ENCODE data around the gene GLMP.
"Not testable (repeated sequence)": the region's sequence is repeated elsewhere in the genome, so short reads cannot be mapped to it uniquely, and the experiment has no call there.

DNA sequence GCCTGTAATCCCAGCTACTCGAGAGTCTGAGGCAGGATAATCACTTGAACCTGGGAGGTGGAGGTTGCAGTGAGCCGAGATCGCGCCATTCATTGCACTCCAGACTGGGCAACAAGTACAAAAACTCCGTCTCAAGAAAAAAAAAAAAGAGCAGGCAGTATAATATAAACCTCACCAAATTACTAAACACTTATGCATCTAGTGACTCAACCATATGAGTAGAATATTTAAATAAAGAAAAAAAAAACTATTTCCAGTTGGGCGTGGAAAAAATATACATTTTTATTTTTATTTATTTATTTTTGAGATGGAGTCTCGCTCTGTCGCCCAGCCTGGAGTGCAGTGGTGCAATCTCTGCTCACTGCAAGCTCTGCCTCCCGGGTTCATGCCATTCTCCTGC, 27.7 kb upstream of the GLMP start:
- TF ChIP-seq, protein P1, sequence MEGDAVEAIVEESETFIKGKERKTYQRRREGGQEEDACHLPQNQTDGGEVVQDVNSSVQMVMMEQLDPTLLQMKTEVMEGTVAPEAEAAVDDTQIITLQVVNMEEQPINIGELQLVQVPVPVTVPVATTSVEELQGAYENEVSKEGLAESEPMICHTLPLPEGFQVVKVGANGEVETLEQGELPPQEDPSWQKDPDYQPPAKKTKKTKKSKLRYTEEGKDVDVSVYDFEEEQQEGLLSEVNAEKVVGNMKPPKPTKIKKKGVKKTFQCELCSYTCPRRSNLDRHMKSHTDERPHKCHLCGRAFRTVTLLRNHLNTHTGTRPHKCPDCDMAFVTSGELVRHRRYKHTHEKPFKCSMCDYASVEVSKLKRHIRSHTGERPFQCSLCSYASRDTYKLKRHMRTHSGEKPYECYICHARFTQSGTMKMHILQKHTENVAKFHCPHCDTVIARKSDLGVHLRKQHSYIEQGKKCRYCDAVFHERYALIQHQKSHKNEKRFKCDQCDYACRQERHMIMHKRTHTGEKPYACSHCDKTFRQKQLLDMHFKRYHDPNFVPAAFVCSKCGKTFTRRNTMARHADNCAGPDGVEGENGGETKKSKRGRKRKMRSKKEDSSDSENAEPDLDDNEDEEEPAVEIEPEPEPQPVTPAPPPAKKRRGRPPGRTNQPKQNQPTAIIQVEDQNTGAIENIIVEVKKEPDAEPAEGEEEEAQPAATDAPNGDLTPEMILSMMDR (IDR thresholded peaks at IDR 0.05): not testable (repeated sequence)
- not testable (repeated sequence) for TF ChIP-seq EZH2 (IDR thresholded peaks at IDR 0.05; ENCODE audit: borderline replicate concordance, insufficient read depth, low read depth, low read length, poor library complexity, severe bottlenecking)
